PC-3 (cell line): ENCODE data around the gene LTBP4. TPM values are rescaled to one million over a fixed set of nuclear protein-coding genes. Genes with fewer than 3 reads are reported as not detected.

Experiments
- ATAC-seq: fragments of 200-7000 bp; cut with Tn5 transposase; 2 replicates; pipeline ENCODE4 v1.9.1; 2020; ENCODE audit warnings: mild to moderate bottlenecking, moderate library complexity
- BruUV-seq: library from RNA; stranded (reverse); fragments of 400-500 nt; replicated peaks from 2 replicates; lab custom pipeline; 2021; lab: Mats Ljungman, UMichigan
- CTCF ChIA-PET: fragments of 300-600 bp; sonication (Branson Sonifier 250); formaldehyde crosslinking; loops from one replicate; lab custom pipeline; 2022; ENCODE audit warnings: antibody characterized with exemption; lab: Charles Lee
- POLR2A ChIA-PET: fragments of 300-600 bp; sonication (Branson Sonifier 250); formaldehyde crosslinking; loops from one replicate; lab custom pipeline; 2022; ENCODE audit warnings: antibody characterized with exemption; ENCODE audit not compliant: unreplicated experiment; lab: Charles Lee
- DNase-seq: peaks from one replicate; pipeline ENCODE4 v3.0.0-alpha.2; 2015
- H2AFZ ChIP-seq: fragments of 300-600 bp; sonication (generic); 2 replicates; pipeline ENCODE4 v1.6.0; 2016; ENCODE audit warnings: antibody characterized with exemption, low read length
- H3F3A ChIP-seq: fragments of 300-600 bp; sonication (generic); one replicate; pipeline ENCODE4 v1.6.0; 2017; ENCODE audit warnings: antibody characterized with exemption, low read length, control low read depth, mild to moderate bottlenecking; ENCODE audit not compliant: unreplicated experiment
- H3K27ac ChIP-seq: fragments of 300-600 bp; sonication (generic); 2 replicates; pipeline ENCODE4 v1.5.1; 2016; ENCODE audit warnings: mild to moderate bottlenecking, low read length
- H3K27me3 ChIP-seq: fragments of 300-600 bp; sonication (generic); 2 replicates; pipeline ENCODE4 v1.6.1; 2016; ENCODE audit warnings: low read length, mixed read lengths
- H3K36me3 ChIP-seq: fragments of 300-600 bp; sonication (generic); 2 replicates; pipeline ENCODE4 v1.6.1; 2016; ENCODE audit warnings: low read depth, mixed run types, low read length, mixed read lengths
- H3K4me1 ChIP-seq: fragments of 300-600 bp; sonication (generic); 2 replicates; pipeline ENCODE4 v1.5.1; 2016; ENCODE audit warnings: low read length; ENCODE audit not compliant: insufficient read depth
- H3K4me2 ChIP-seq: fragments of 300-600 bp; sonication (generic); 2 replicates; pipeline ENCODE4 v1.6.0; 2016; ENCODE audit warnings: low read length
- H3K4me3 ChIP-seq: fragments of 300-600 bp; sonication (generic); 2 replicates; pipeline ENCODE4 v1.5.1; 2016; ENCODE audit warnings: mild to moderate bottlenecking, low read length, mixed read lengths
- H3K79me2 ChIP-seq: fragments of 300-600 bp; sonication (generic); 2 replicates; pipeline ENCODE4 v1.6.1; 2017; ENCODE audit warnings: low read length, mixed read lengths
- H3K9ac ChIP-seq: fragments of 300-600 bp; sonication (generic); 2 replicates; pipeline ENCODE4 v1.6.0; 2016; ENCODE audit warnings: mild to moderate bottlenecking, low read length
- H3K9me2 ChIP-seq: fragments of 300-600 bp; sonication (generic); replicated peaks from 2 replicates; pipeline ENCODE4 v1.6.1; 2016; ENCODE audit warnings: mixed run types, low read length, mixed read lengths
- H3K9me3 ChIP-seq: fragments of 300-600 bp; sonication (generic); 2 replicates; pipeline ENCODE4 v1.6.1; 2016; ENCODE audit warnings: low read length, mixed read lengths
- H4K20me1 ChIP-seq: fragments of 300-600 bp; sonication (generic); 2 replicates; pipeline ENCODE4 v1.6.1; 2016; ENCODE audit warnings: low read length, mixed read lengths
- CTCF ChIP-seq: fragments of 300-600 bp; sonication (generic); conservative IDR thresholded peaks from 2 replicates; pipeline ENCODE4 v1.5.1; 2017; ENCODE audit warnings: antibody characterized with exemption, low read depth, mild to moderate bottlenecking, low read length
- EZH2 ChIP-seq: fragments of 300-600 bp; sonication (generic); IDR thresholded peaks from one replicate; pipeline ENCODE4 v1.6.1; 2017; ENCODE audit warnings: antibody characterized with exemption, mild to moderate bottlenecking, low read length; ENCODE audit not compliant: unreplicated experiment
- EZH2phosphoT487 ChIP-seq: fragments of 300-600 bp; sonication (generic); IDR thresholded peaks from 2 replicates; pipeline ENCODE4 v1.6.1; 2018; ENCODE audit warnings: mild to moderate bottlenecking, antibody characterized with exemption, low read length, borderline replicate concordance
- intact Hi-C: fragments of 100-400 bp; cut with micrococcal nuclease; formaldehyde crosslinking; loops from 2 replicates; pipeline ENCODE4 v1.9.0; 2023
- total RNA-seq: library from RNA; depleted of rRNA; stranded (reverse); fragments of >200 nt; gene quantifications from 2 replicates; pipeline ENCODE4 v1.2.3, GENCODE V29; 2014

The LTBP4 gene
- total RNA-seq, 1 experiment from 2014 or later, result 8.9 TPM

DNA sequence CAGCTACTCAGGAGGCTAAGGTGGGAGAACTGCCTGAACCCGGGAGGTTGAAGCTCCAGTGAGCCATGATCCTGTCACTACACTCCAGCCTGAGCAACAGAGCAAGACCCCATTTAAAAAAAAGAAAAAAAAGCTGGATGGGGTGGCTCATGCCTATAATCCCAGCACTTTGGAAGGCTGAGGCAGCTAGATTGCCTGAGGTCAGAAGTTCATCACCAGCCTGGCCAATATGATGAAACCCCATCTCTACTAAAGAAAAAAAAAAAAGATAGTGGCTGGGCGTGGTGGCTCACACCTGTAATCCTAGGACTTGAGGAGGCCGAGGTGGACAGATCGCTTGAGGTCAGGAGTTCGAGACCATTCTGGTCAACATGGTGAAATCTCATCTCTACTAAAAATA, 15.0 kb downstream of the LTBP4 start:
- Histone ChIP-seq H3K79me2 (no peaks in the 10 kb centered on the region), H3K4me2 (no peak overlapping the region), H3K27ac (no peak overlapping the region), H2AFZ (no peak overlapping the region), H3K36me3 (no peaks in the 10 kb centered on the region), H3K27me3 (no peaks in the 10 kb centered on the region), H3K9me2 (no peaks in the 10 kb centered on the region), H4K20me1 (no peaks in the 10 kb centered on the region), H3K4me1 (peaks cover 9% of the 10 kb centered on the region), H3K9ac (no peak overlapping the region), H3K4me3 (no peak overlapping the region), H3F3A (no peaks in the 10 kb centered on the region), H3K9me3 (no peaks in the 10 kb centered on the region)
- ChIA-PET POLR2A (no interaction called here), CTCF (no interaction called here)
- TF ChIP-seq CTCF (no peak), EZH2 (no peak), EZH2phosphoT487 (no peak)
- no peak for ATAC-seq
- intact Hi-C loops, result no loop called here
- DNase-seq, result no peak
- BruUV-seq, result no TSS peak

DNA sequence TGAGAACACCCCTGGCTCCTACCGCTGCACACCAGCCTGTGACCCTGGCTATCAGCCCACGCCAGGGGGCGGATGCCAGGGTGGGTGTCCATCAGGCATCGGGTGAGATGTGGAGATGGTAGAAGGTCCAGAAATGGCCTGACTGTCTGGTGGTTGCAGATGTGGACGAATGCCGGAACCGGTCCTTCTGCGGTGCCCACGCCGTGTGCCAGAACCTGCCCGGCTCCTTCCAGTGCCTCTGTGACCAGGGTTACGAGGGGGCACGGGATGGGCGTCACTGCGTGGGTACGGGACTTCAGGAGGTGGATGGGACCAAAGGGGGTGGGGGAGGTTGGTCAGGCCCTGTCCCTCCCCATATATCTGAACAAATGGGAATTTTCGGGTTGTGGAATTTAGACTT, 15.8 kb downstream of the LTBP4 start:
- DNase-seq, result no peak
- intact Hi-C loops, result no loop called here
- TF ChIP-seq EZH2phosphoT487 (no peak), EZH2 (no peak), CTCF (no peak)
- Histone ChIP-seq H3K4me3 (no peak overlapping the region), H2AFZ (no peak overlapping the region), H3K9me2 (no peaks in the 10 kb centered on the region), H3K4me2 (no peak overlapping the region), H4K20me1 (no peaks in the 10 kb centered on the region), H3K27me3 (no peaks in the 10 kb centered on the region), H3K79me2 (no peaks in the 10 kb centered on the region), H3K9ac (no peak overlapping the region), H3F3A (no peaks in the 10 kb centered on the region), H3K36me3 (no peaks in the 10 kb centered on the region), H3K4me1 (peaks cover 5% of the 10 kb centered on the region), H3K27ac (no peak overlapping the region), H3K9me3 (no peaks in the 10 kb centered on the region)
- ChIA-PET POLR2A (no interaction called here), CTCF (no interaction called here)
- no TSS peak for BruUV-seq
- no peak for ATAC-seq

GRCh38 chr19:40617961-40618360, 16.8 kb downstream of the LTBP4 start:
- BruUV-seq, result no TSS peak
- H3K9me3 ChIP-seq, result no peaks in the 10 kb centered on the region
- no peak overlapping the region for H2AFZ ChIP-seq
- DNase-seq (no peak), ATAC-seq (no peak)
- peaks cover 5% of the 10 kb centered on the region for H3K4me1 ChIP-seq
- no peak overlapping the region for H3K4me3 ChIP-seq
- intact Hi-C loops, result no loop called here
- ChIA-PET POLR2A (interaction anchor here (0.6 kb wide), 2 partner anchors 34 to 123 kb away, joined by 4 read pairs; no protein-coding TSS in a partner anchor), CTCF (no interaction called here)
- H3K27ac ChIP-seq, result no peak overlapping the region
- TF ChIP-seq CTCF (no peak), EZH2phosphoT487 (no peak), EZH2 (no peak)
- H3K4me2 ChIP-seq, result no peak overlapping the region
- H3K27me3 ChIP-seq, result no peaks in the 10 kb centered on the region
- H4K20me1 ChIP-seq, result no peaks in the 10 kb centered on the region
- H3F3A ChIP-seq, result no peaks in the 10 kb centered on the region
- no peak overlapping the region for H3K9ac ChIP-seq
- no peaks in the 10 kb centered on the region for H3K9me2 ChIP-seq
- H3K36me3 ChIP-seq, result no peaks in the 10 kb centered on the region
- H3K79me2 ChIP-seq, result no peaks in the 10 kb centered on the region
